Transverse colon (tissue), 4 donors: ENCODE measurements around the gene ADAM23.

Experiments used
- EP300 ChIP-seq: sonication (generic); formaldehyde crosslinking; IDR thresholded peaks from one replicate; pipeline ENCODE4 v1.6.1; 2017; ENCODE audit warnings: antibody characterized with exemption, low read depth
- POLR2A ChIP-seq: fragments of 450-650 bp; IDR thresholded peaks from one replicate; pipeline ENCODE4 v1.6.1; 2016; ENCODE audit warnings: antibody characterized with exemption, mild to moderate bottlenecking, moderate library complexity
- POLR2AphosphoS5 ChIP-seq, 3 donors: sonication (generic); formaldehyde crosslinking; IDR thresholded peaks; one replicate each; pipeline ENCODE4 v1.6.1; 2016; ENCODE audit warnings: antibody characterized with exemption in 3 of 3
- TF ChIP-seq, protein P1 (sequence below), 5 experiments: fragments of 200-600 bp in 3 of 5; fragments of 450-650 bp in 2 of 5; sonication (generic) in 3 of 5; IDR thresholded peaks; 1 replicate in 2 of 5; 2 replicates in 3 of 5; pipeline ENCODE4 v1.5.1; 2016 to 2017; ENCODE audit warnings: antibody characterized with exemption in 5 of 5, inconsistent platforms in 3 of 5, mild to moderate bottlenecking in 2 of 5, moderate library complexity in 1 of 5

- TF ChIP-seq, protein P1, sequence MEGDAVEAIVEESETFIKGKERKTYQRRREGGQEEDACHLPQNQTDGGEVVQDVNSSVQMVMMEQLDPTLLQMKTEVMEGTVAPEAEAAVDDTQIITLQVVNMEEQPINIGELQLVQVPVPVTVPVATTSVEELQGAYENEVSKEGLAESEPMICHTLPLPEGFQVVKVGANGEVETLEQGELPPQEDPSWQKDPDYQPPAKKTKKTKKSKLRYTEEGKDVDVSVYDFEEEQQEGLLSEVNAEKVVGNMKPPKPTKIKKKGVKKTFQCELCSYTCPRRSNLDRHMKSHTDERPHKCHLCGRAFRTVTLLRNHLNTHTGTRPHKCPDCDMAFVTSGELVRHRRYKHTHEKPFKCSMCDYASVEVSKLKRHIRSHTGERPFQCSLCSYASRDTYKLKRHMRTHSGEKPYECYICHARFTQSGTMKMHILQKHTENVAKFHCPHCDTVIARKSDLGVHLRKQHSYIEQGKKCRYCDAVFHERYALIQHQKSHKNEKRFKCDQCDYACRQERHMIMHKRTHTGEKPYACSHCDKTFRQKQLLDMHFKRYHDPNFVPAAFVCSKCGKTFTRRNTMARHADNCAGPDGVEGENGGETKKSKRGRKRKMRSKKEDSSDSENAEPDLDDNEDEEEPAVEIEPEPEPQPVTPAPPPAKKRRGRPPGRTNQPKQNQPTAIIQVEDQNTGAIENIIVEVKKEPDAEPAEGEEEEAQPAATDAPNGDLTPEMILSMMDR (IDR thresholded peaks at IDR 0.05): no peak
- TF ChIP-seq POLR2A (no peak), POLR2AphosphoS5 (IDR thresholded peaks at IDR 0.05) (no peak), EP300 (no peak)
Measured at GRCh38 chr2:206435742-206436141, 7.6 kb upstream of the ADAM23 start.
